ENCODE results near the gene CETP.
A peak's percentile ranks its signal among the peaks of the same experiment; 100 is the strongest.

Gene CETP

DNA sequence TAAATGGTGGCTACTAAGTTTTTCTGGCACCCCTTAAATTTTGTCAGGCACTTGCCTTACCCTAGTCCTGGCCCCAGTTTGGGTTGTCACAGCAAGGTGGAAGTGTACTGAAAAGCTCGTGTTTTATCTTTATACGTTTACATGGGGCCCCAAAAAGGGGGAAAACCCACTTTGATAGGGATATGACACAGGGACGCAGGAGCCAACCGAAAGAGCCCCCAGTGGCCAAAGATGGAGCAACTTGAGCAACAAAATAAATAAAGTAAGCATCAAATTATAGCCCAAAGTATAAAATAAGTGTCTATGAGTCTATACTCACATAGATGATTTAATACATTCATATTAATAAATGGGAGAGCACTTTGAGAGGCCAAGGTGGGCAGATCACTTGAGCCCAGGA lies 5.0 kb upstream of the CETP start:
- Histone ChIP-seq H3K9ac (ENCODE audit: low read depth, low read length) (no peak overlapping the region), H3K36me3 (ENCODE audit: insufficient read depth, low read length) (no peaks in the 10 kb centered on the region), H3K4me3 (ENCODE audit: low read depth in 1 of 2, low read length in 2 of 2) (no peak overlapping the region), H3K4me2 (ENCODE audit: insufficient read depth, low read length) (no peak overlapping the region), H3K79me2 (ENCODE audit: insufficient read depth, low read length) (no peaks in the 10 kb centered on the region), H3K27me3 (ENCODE audit: insufficient read depth, low read length, poor library complexity) (no peaks in the 10 kb centered on the region), H3K27ac (ENCODE audit: low read length) (no peak overlapping the region), H3K4me1 (ENCODE audit: insufficient read depth, low read length) (no peaks in the 10 kb centered on the region), H2AFZ (ENCODE audit: low read depth, low read length) (no peak overlapping the region), H4K20me1 (ENCODE audit: insufficient read depth, low read length) (no peaks in the 10 kb centered on the region), H3K9me3 (ENCODE audit: insufficient read depth, low read length, severe bottlenecking) (no peaks in the 10 kb centered on the region)
- ATAC-seq (ENCODE audit: insufficient read depth, low read depth) (no peak), DNase-seq (no peak)
- peak; percentile 5 for TF ChIP-seq CTCF (IDR thresholded peaks at IDR 0.05; ENCODE audit: borderline replicate concordance, extremely low read depth, low read length, poor library complexity, severe bottlenecking)
- TF ChIP-seq EZH2 (IDR thresholded peaks at IDR 0.05; ENCODE audit: borderline replicate concordance, low read depth, low read length, severe bottlenecking), result no peak

GRCh38 chr16:56960681-56961281 lies 969 bp upstream of the CETP start:
- H3K79me2 ChIP-seq (ENCODE audit: insufficient read depth, low read length), result no peaks in the 10 kb centered on the region
- DNase-seq, result no peak
- H3K9me3 ChIP-seq (ENCODE audit: insufficient read depth, low read length, severe bottlenecking), result no peaks in the 10 kb centered on the region
- H3K27ac ChIP-seq (ENCODE audit: low read length), result no peak overlapping the region
- no peak for ATAC-seq (ENCODE audit: insufficient read depth, low read depth)
- H3K4me2 ChIP-seq (ENCODE audit: insufficient read depth, low read length), result no peak overlapping the region
- H3K4me3 ChIP-seq (ENCODE audit: low read depth in 1 of 2, low read length in 2 of 2), result no peak overlapping the region
- H3K9ac ChIP-seq (ENCODE audit: low read depth, low read length), result no peak overlapping the region
- no peaks in the 10 kb centered on the region for H4K20me1 ChIP-seq (ENCODE audit: insufficient read depth, low read length)
- TF ChIP-seq EZH2 (IDR thresholded peaks at IDR 0.05; ENCODE audit: borderline replicate concordance, low read depth, low read length, severe bottlenecking) (no peak), CTCF (IDR thresholded peaks at IDR 0.05; ENCODE audit: borderline replicate concordance, extremely low read depth, low read length, poor library complexity, severe bottlenecking) (no peak)
- H3K27me3 ChIP-seq (ENCODE audit: insufficient read depth, low read length, poor library complexity), result no peaks in the 10 kb centered on the region
- no peak overlapping the region for H2AFZ ChIP-seq (ENCODE audit: low read depth, low read length)
- H3K4me1 ChIP-seq (ENCODE audit: insufficient read depth, low read length), result no peaks in the 10 kb centered on the region
- no peaks in the 10 kb centered on the region for H3K36me3 ChIP-seq (ENCODE audit: insufficient read depth, low read length)

DNA sequence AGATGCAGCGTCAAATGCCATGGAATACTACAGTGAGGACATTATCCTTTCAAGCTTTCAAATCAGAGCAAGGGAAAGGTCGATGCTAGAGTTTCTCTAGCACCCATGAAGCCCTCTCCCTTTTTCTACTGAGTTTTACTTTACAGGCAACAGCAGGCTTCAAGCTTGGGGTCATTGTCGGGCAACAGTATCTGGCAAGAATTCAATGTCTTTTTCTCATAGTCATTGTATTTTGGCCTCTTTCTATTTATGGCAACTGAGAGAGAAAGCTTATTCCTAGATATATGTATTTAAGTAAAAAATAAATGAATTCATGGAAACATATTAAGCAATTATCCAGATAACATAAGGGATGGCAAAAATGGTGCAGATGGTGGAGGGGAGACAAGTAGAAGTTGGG lies 364 bp upstream of the CETP start:
- DNase-seq, result no peak
- no peak overlapping the region for H2AFZ ChIP-seq (ENCODE audit: low read depth, low read length)
- H3K27me3 ChIP-seq (ENCODE audit: insufficient read depth, low read length, poor library complexity), result no peaks in the 10 kb centered on the region
- H3K4me2 ChIP-seq (ENCODE audit: insufficient read depth, low read length), result no peak overlapping the region
- no peaks in the 10 kb centered on the region for H3K9me3 ChIP-seq (ENCODE audit: insufficient read depth, low read length, severe bottlenecking)
- no peak for ATAC-seq (ENCODE audit: insufficient read depth, low read depth)
- no peaks in the 10 kb centered on the region for H3K4me1 ChIP-seq (ENCODE audit: insufficient read depth, low read length)
- H3K36me3 ChIP-seq (ENCODE audit: insufficient read depth, low read length), result no peaks in the 10 kb centered on the region
- no peak overlapping the region for H3K27ac ChIP-seq (ENCODE audit: low read length)
- no peaks in the 10 kb centered on the region for H4K20me1 ChIP-seq (ENCODE audit: insufficient read depth, low read length)
- H3K79me2 ChIP-seq (ENCODE audit: insufficient read depth, low read length), result no peaks in the 10 kb centered on the region
- H3K4me3 ChIP-seq (ENCODE audit: low read depth in 1 of 2, low read length in 2 of 2), result no peak overlapping the region
- TF ChIP-seq CTCF (IDR thresholded peaks at IDR 0.05; ENCODE audit: borderline replicate concordance, extremely low read depth, low read length, poor library complexity, severe bottlenecking) (no peak), EZH2 (IDR thresholded peaks at IDR 0.05; ENCODE audit: borderline replicate concordance, low read depth, low read length, severe bottlenecking) (no peak)
- H3K9ac ChIP-seq (ENCODE audit: low read depth, low read length), result no peak overlapping the region
